OCI-LY7 (cell line): Measurements from ENCODE around the gene SCLY.

ENCODE experiments used
- CTCF ChIP-seq: fragments of 200-600 bp; sonication (generic); conservative IDR thresholded peaks from 2 replicates; pipeline ENCODE4 v1.5.1; 2014; ENCODE audit warnings: mild to moderate bottlenecking, antibody characterized with exemption, low read length, moderate library complexity, mixed read lengths
- EZH2phosphoT487 ChIP-seq: fragments of 200-600 bp; sonication (generic); IDR thresholded peaks from 2 replicates; pipeline ENCODE4 v1.6.1; 2018; ENCODE audit warnings: low read depth, borderline replicate concordance, mild to moderate bottlenecking, mixed run types, antibody characterized with exemption, low read length, moderate library complexity, mixed read lengths

- TF ChIP-seq CTCF (no peak), EZH2phosphoT487 (no peak)
Observed at GRCh38 chr2:238140721-238141540, 80.1 kb downstream of the SCLY start.
